Tibial nerve (tissue), 4 donors: ENCODE measurements around the gene RASGRP2. TPM values are rescaled to one million over a fixed set of nuclear protein-coding genes. Genes with fewer than 3 reads are reported as not detected.

ENCODE experiments used
- DNase-seq, 2 donors: peaks; one replicate each; pipeline ENCODE4 v3.0.0-alpha.2; 2019; ENCODE audit warnings: low spot score in 2 of 2
- H3K27ac ChIP-seq, 4 donors: fragments of 200-600 bp; sonication (generic) in 3 of 4; one replicate each; pipeline ENCODE4 v1.5.1; 2017 to 2019; ENCODE audit warnings: mild to moderate bottlenecking in 1 of 4
- H3K27me3 ChIP-seq, 2 donors: fragments of 200-600 bp; sonication (generic) in 1 of 2; one replicate each; pipeline versions ENCODE4 v1.5.1 to v1.6.0; 2017 to 2019
- H3K36me3 ChIP-seq, 3 donors: fragments of 200-600 bp; sonication (generic); one replicate each; pipeline ENCODE4 v1.5.1; 2018 to 2019
- H3K4me1 ChIP-seq, 4 donors: fragments of 200-600 bp; sonication (generic) in 3 of 4; one replicate each; pipeline ENCODE4 v1.5.1; 2017 to 2019
- H3K4me3 ChIP-seq, 4 donors: fragments of 200-600 bp; sonication (generic) in 3 of 4; one replicate each; pipeline ENCODE4 v1.5.1; 2017 to 2019; ENCODE audit warnings: mild to moderate bottlenecking in 1 of 4, moderate library complexity in 1 of 4
- H3K9me3 ChIP-seq, 4 donors: fragments of 200-600 bp; sonication (generic) in 3 of 4; one replicate each; pipeline ENCODE4 v1.5.1; 2017 to 2019
- EP300 ChIP-seq, 2 donors: sonication (generic); formaldehyde crosslinking; IDR thresholded peaks; one replicate each; pipeline ENCODE4 v1.6.1; 2017; ENCODE audit warnings: antibody characterized with exemption in 2 of 2, mild to moderate bottlenecking in 1 of 2
- POLR2A ChIP-seq, 2 donors: fragments of 450-650 bp; IDR thresholded peaks; one replicate each; pipeline ENCODE4 v1.6.1; 2017; ENCODE audit warnings: antibody characterized with exemption in 2 of 2, mild to moderate bottlenecking in 2 of 2, moderate library complexity in 2 of 2
- WGBS, 2 donors: methylation state at CpG; one replicate each; pipeline ENCODE4 v1.1.5; 2018; 5-methylcytosine and 5-hydroxymethylcytosine counted together
- total RNA-seq, 4 donors: library from RNA; depleted of rRNA; stranded (reverse); fragments of >200 nt; gene quantifications; one replicate each; pipeline ENCODE4 v1.1.0, GENCODE V29; 2016
- TF ChIP-seq, protein P1 (sequence below), 5 experiments: fragments of 200-600 bp in 3 of 5; fragments of 450-650 bp in 2 of 5; sonication (generic) in 3 of 5; IDR thresholded peaks; one replicate each; pipeline ENCODE4 v1.5.1; 2016 to 2019; ENCODE audit warnings: antibody characterized with exemption in 5 of 5, mild to moderate bottlenecking in 3 of 5, moderate library complexity in 2 of 5

The RASGRP2 gene
- total RNA-seq, 4 donors from 2014 or later = 35.4 to 87.0 (median 59.0) TPM

GRCh38 chr11:64763526-64764039, 19.6 kb upstream of the RASGRP2 start:
- WGBS, 2 donors = 47 to 57% methylated on average over 5 to 6 of the region's 6 CpGs
- Histone ChIP-seq H3K27ac (peak overlapping the region in 3 of 4 donors; percentile 17 to 60 (median 57)), H3K36me3 (peaks cover 27 to 67% (median 41%) of the 10 kb centered on the region in 3 donors), H3K4me1 (peaks cover 0 to 79% (median 41%) of the 10 kb centered on the region in 4 donors), H3K9me3 (no peaks in the 10 kb centered on the region), H3K4me3 (no peak overlapping the region), H3K27me3 (no peaks in the 10 kb centered on the region)
- no peak for DNase-seq
- TF ChIP-seq, protein P1, sequence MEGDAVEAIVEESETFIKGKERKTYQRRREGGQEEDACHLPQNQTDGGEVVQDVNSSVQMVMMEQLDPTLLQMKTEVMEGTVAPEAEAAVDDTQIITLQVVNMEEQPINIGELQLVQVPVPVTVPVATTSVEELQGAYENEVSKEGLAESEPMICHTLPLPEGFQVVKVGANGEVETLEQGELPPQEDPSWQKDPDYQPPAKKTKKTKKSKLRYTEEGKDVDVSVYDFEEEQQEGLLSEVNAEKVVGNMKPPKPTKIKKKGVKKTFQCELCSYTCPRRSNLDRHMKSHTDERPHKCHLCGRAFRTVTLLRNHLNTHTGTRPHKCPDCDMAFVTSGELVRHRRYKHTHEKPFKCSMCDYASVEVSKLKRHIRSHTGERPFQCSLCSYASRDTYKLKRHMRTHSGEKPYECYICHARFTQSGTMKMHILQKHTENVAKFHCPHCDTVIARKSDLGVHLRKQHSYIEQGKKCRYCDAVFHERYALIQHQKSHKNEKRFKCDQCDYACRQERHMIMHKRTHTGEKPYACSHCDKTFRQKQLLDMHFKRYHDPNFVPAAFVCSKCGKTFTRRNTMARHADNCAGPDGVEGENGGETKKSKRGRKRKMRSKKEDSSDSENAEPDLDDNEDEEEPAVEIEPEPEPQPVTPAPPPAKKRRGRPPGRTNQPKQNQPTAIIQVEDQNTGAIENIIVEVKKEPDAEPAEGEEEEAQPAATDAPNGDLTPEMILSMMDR (IDR thresholded peaks at IDR 0.05) = no peak
- no peak for TF ChIP-seq POLR2A (IDR thresholded peaks at IDR 0.05)
- TF ChIP-seq EP300 (IDR thresholded peaks at IDR 0.05) = no peak

- Histone ChIP-seq H3K4me3 (no peak overlapping the region), H3K36me3 (peaks cover 22 to 60% (median 34%) of the 10 kb centered on the region in 3 donors), H3K27me3 (no peaks in the 10 kb centered on the region), H3K27ac (peak overlapping the region in 3 of 4 donors; percentile 17 to 60 (median 57)), H3K9me3 (no peaks in the 10 kb centered on the region), H3K4me1 (peaks cover 0 to 75% (median 41%) of the 10 kb centered on the region in 4 donors)
- 41 to 47% methylated on average over 13 of the region's 13 CpGs for WGBS, 2 donors
- DNase-seq = no peak
- TF ChIP-seq POLR2A (IDR thresholded peaks at IDR 0.05) (no peak), EP300 (IDR thresholded peaks at IDR 0.05) (no peak)
- TF ChIP-seq, protein P1 (IDR thresholded peaks at IDR 0.05) = no peak
Measured at GRCh38 chr11:64762674-64763525, 19.0 kb upstream of the RASGRP2 start.

GRCh38 chr11:64762277-64762673, 18.3 kb upstream of the RASGRP2 start:
- H3K4me1 ChIP-seq = peaks cover 0 to 69% (median 39%) of the 10 kb centered on the region in 4 donors
- H3K27ac ChIP-seq = peak overlapping the region in 3 of 4 donors; percentile 17 to 57 (median 34)

GRCh38 chr11:64760759-64761420, 16.9 kb upstream of the RASGRP2 start:
- DNase-seq = no peak
- WGBS, 2 donors = 59 to 65% methylated on average over 7 of the region's 7 CpGs
- H3K4me1 ChIP-seq = peaks cover 0 to 67% (median 38%) of the 10 kb centered on the region in 4 donors
- TF ChIP-seq, protein P1 (IDR thresholded peaks at IDR 0.05) = no peak
- no peak for TF ChIP-seq POLR2A (IDR thresholded peaks at IDR 0.05)
- peaks cover 9 to 40% (median 14%) of the 10 kb centered on the region in 3 donors for H3K36me3 ChIP-seq
- no peaks in the 10 kb centered on the region for H3K9me3 ChIP-seq
- no peaks in the 10 kb centered on the region for H3K27me3 ChIP-seq
- H3K27ac ChIP-seq = peak overlapping the region in 2 of 4 donors; percentile 26 to 46
- H3K4me3 ChIP-seq = no peak overlapping the region

More at GRCh38 chr11:64762277-64762673, 18.3 kb upstream of the RASGRP2 start:
- peaks cover 15 to 54% (median 28%) of the 10 kb centered on the region in 3 donors for H3K36me3 ChIP-seq
- TF ChIP-seq POLR2A (IDR thresholded peaks at IDR 0.05) (no peak), EP300 (IDR thresholded peaks at IDR 0.05) (no peak)
- TF ChIP-seq, protein P1 (IDR thresholded peaks at IDR 0.05) = no peak
- no peaks in the 10 kb centered on the region for H3K9me3 ChIP-seq
- no peak overlapping the region for H3K4me3 ChIP-seq
- no peaks in the 10 kb centered on the region for H3K27me3 ChIP-seq
- WGBS, 2 donors = 58% methylated on average over 5 of the region's 5 CpGs
- no peak for DNase-seq
